Tibial nerve (tissue), 4 donors: Measurements from ENCODE around the gene GPC5. TPM values are rescaled to one million over a fixed set of nuclear protein-coding genes. Genes with fewer than 3 reads are reported as not detected.

ENCODE experiments used
- DNase-seq, 2 donors: peaks; one replicate each; pipeline ENCODE4 v3.0.0-alpha.2; 2019; ENCODE audit warnings: low spot score in 2 of 2
- H3K27ac ChIP-seq, 4 donors: fragments of 200-600 bp; sonication (generic) in 3 of 4; one replicate each; pipeline ENCODE4 v1.5.1; 2017 to 2019; ENCODE audit warnings: mild to moderate bottlenecking in 1 of 4
- H3K27me3 ChIP-seq, 2 donors: fragments of 200-600 bp; sonication (generic) in 1 of 2; one replicate each; pipeline versions ENCODE4 v1.5.1 to v1.6.0; 2017 to 2019
- H3K36me3 ChIP-seq, 3 donors: fragments of 200-600 bp; sonication (generic); one replicate each; pipeline ENCODE4 v1.5.1; 2018 to 2019
- H3K4me1 ChIP-seq, 4 donors: fragments of 200-600 bp; sonication (generic) in 3 of 4; one replicate each; pipeline ENCODE4 v1.5.1; 2017 to 2019
- H3K4me3 ChIP-seq, 4 donors: fragments of 200-600 bp; sonication (generic) in 3 of 4; one replicate each; pipeline ENCODE4 v1.5.1; 2017 to 2019; ENCODE audit warnings: mild to moderate bottlenecking in 1 of 4, moderate library complexity in 1 of 4
- H3K9me3 ChIP-seq, 4 donors: fragments of 200-600 bp; sonication (generic) in 3 of 4; one replicate each; pipeline ENCODE4 v1.5.1; 2017 to 2019
- CTCF ChIP-seq, 5 experiments: fragments of 200-600 bp in 3 of 5; fragments of 450-650 bp in 2 of 5; sonication (generic) in 3 of 5; IDR thresholded peaks; one replicate each; pipeline ENCODE4 v1.5.1; 2016 to 2019; ENCODE audit warnings: antibody characterized with exemption in 5 of 5, mild to moderate bottlenecking in 3 of 5, moderate library complexity in 2 of 5
- EP300 ChIP-seq, 2 donors: sonication (generic); formaldehyde crosslinking; IDR thresholded peaks; one replicate each; pipeline ENCODE4 v1.6.1; 2017; ENCODE audit warnings: antibody characterized with exemption in 2 of 2, mild to moderate bottlenecking in 1 of 2
- POLR2A ChIP-seq, 2 donors: fragments of 450-650 bp; IDR thresholded peaks; one replicate each; pipeline ENCODE4 v1.6.1; 2017; ENCODE audit warnings: antibody characterized with exemption in 2 of 2, mild to moderate bottlenecking in 2 of 2, moderate library complexity in 2 of 2
- WGBS, 2 donors: methylation state at CpG; one replicate each; pipeline ENCODE4 v1.1.5; 2018; 5-methylcytosine and 5-hydroxymethylcytosine counted together
- small RNA-seq: library from RNA; depleted of rRNA; stranded (forward); fragments of <200 nt; gene quantifications from one replicate; pipeline ENCODE3, GENCODE V24; 2016
- total RNA-seq, 4 donors: library from RNA; depleted of rRNA; stranded (reverse); fragments of >200 nt; gene quantifications; one replicate each; pipeline ENCODE4 v1.1.0, GENCODE V29; 2016

The GPC5 gene
- total RNA-seq, 4 donors from 2014 or later = 3.7 to 5.7 (median 4.2) TPM; not detected in 1

- no peak for DNase-seq
- 36 to 42% methylated on average over 3 of the region's 3 CpGs for WGBS, 2 donors
- Histone ChIP-seq H3K4me1 (no peaks in the 10 kb centered on the region), H3K4me3 (no peak overlapping the region), H3K27me3 (no peaks in the 10 kb centered on the region), H3K36me3 (no peaks in the 10 kb centered on the region), H3K27ac (no peak overlapping the region), H3K9me3 (peaks cover 0 to 12% (median 0%) of the 10 kb centered on the region in 4 donors)
- TF ChIP-seq EP300 (IDR thresholded peaks at IDR 0.05) = no peak
- no peak for TF ChIP-seq POLR2A (IDR thresholded peaks at IDR 0.05)
- TF ChIP-seq CTCF (IDR thresholded peaks at IDR 0.05) = no peak
Measured at GRCh38 chr13:92900446-92900845, 1502.0 kb downstream of the GPC5 start.

GRCh38 chr13:92901739-92902138 lies 1503.3 kb downstream of the GPC5 start:
- 57% methylated on average over 5 of the region's 5 CpGs for WGBS, 2 donors
- no peaks in the 10 kb centered on the region for H3K4me1 ChIP-seq

GRCh38 chr13:92912629-92913028 lies 1514.2 kb downstream of the GPC5 start:
- Histone ChIP-seq H3K4me1 (no peaks in the 10 kb centered on the region), H3K9me3 (no peaks in the 10 kb centered on the region), H3K4me3 (no peak overlapping the region), H3K27ac (no peak overlapping the region), H3K27me3 (no peaks in the 10 kb centered on the region), H3K36me3 (no peaks in the 10 kb centered on the region)
- 88 to 91% methylated on average over 1 of the region's 1 CpG for WGBS, 2 donors
- DNase-seq = no peak
- TF ChIP-seq EP300 (IDR thresholded peaks at IDR 0.05) (no peak), CTCF (IDR thresholded peaks at IDR 0.05) (no peak), POLR2A (IDR thresholded peaks at IDR 0.05) (no peak)

More at GRCh38 chr13:92901739-92902138, 1503.3 kb downstream of the GPC5 start:
- Histone ChIP-seq H3K9me3 (peaks cover 0 to 15% (median 0%) of the 10 kb centered on the region in 4 donors), H3K36me3 (no peaks in the 10 kb centered on the region), H3K4me3 (no peak overlapping the region), H3K27ac (no peak overlapping the region), H3K27me3 (no peaks in the 10 kb centered on the region)
- DNase-seq = no peak
- TF ChIP-seq EP300 (IDR thresholded peaks at IDR 0.05) (no peak), CTCF (IDR thresholded peaks at IDR 0.05) (no peak), POLR2A (IDR thresholded peaks at IDR 0.05) (no peak)

- Histone ChIP-seq H3K4me3 (no peak overlapping the region), H3K27me3 (no peaks in the 10 kb centered on the region), H3K4me1 (no peaks in the 10 kb centered on the region), H3K36me3 (no peaks in the 10 kb centered on the region), H3K27ac (no peak overlapping the region), H3K9me3 (no peaks in the 10 kb centered on the region)
- DNase-seq = no peak
- no peak for TF ChIP-seq POLR2A (IDR thresholded peaks at IDR 0.05)
- 93 to 94% methylated on average over 1 of the region's 1 CpG for WGBS, 2 donors
Measured at GRCh38 chr13:92913840-92914239, 1515.4 kb downstream of the GPC5 start.

Small RNAs within 50 kb of the gene (small RNA-seq; reads per million reads assigned to genes)
- gene AL356737.1 = not detected
- gene FABP5P4 = not detected
- not detected for gene MIR548AS
- not detected for gene RNU4ATAC3P

Other genes starting within 250 kb of the GPC5 start
- 1 to 10 TPM; 2.2 to 5.7 (median 3.3) TPM for gene MIR17HG, start 50.9 kb upstream of the GPC5 start, total RNA-seq